NCI-H748 (cell line): ENCODE data around the gene MRTFA.
"Not testable (repeated sequence)": the region's sequence is repeated elsewhere in the genome, so short reads cannot be mapped to it uniquely, and the experiment has no call there.

ENCODE experiments used
- DNase-seq: peaks from one replicate; lab custom pipeline; 2025; ENCODE audit not compliant: unreplicated experiment; lab: John Stamatoyannopoulos, UW

MRTFA gene

DNA sequence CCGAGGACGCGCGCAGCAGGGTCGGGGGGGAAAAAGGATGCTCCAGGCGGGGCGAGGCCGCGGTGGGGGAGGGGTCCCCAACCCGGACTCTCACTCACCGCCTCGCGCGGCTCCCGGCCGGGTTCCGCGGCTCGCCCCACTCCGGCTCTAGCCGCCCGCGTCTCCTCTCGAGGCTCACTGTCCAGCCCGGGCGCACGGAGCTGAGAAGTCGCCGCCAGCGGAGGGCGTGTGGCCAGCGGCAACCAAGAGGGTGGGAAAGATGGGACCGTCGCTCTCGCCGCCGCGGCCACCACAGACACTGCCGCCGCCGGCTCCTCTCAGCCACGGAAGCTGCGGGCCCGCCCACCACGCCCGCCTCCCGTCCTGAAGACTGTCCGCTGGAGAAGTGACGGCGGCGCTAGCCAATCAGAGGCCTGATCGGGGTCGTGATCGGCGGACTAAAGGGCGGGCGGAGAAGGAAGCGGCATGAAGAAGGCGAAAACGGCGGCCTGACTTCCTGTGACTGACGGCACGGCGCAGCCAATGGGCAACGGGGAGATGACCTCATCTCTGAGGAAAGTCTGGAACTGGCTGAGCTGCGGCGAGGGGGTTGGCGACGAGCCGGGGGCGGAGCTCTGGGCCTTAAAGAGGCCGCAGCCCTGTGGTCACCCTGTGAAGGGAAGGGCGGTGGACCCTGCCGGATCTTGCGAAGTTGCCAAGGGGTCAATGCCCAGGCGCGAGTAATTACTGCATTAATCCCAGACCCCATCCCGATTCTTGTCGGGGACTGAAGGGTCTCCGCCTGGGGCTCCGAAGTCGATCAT is at the start of gene MRTFA:
Gene MRTFA, minus strand, starts transcription at position 340 of the 803 bp plus-strand sequence.
- peak; percentile 98 for DNase-seq

DNA sequence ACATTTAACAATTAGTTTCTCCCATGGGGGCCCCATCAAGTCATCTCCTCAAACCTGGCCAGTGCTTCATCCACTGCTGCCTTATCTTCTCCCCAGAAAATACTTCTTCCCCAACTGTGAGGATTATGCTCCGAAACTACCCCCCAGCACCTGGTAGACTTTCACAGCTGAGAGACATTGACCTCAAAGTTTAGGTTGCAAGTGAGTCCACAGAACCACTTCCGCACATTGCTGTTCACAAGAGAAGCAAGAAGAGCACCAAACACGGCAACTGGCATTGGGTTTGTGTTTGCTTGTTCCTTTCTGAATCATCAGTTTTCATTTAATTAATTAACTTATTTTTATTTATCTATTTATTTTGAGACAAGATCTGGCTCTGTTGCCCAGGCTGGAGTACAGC is 48.9 kb upstream of the MRTFA start:
- no peak for DNase-seq

DNA sequence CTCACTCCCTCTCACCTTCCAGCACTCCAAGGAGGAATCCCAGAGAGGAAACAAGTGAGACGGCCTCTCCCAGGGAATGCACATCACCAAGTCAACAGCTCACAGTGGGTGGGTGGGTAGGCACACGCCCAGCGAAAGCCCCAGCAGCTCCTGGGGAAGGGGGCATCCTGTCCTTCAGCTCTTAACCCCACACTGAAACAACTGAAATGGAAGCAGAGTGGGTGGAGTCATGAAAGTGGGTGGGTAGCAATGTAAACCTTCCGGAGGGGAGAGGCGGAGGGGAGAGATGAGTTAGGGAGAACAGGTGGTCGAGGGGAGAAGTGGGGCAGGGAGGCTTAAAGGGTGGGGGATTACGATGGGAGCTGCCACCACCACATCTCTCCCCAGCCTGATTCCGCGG is 48.2 kb upstream of the MRTFA start:
- DNase-seq = peak; percentile 19

DNA sequence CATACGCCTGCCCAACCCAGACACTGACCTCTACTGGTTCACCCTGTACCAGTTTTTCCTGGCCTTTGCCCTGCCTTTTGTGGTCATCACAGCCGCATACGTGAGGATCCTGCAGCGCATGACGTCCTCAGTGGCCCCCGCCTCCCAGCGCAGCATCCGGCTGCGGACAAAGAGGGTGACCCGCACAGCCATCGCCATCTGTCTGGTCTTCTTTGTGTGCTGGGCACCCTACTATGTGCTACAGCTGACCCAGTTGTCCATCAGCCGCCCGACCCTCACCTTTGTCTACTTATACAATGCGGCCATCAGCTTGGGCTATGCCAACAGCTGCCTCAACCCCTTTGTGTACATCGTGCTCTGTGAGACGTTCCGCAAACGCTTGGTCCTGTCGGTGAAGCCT is 44.9 kb upstream of the MRTFA start:
- peak; percentile 8 for DNase-seq

DNA sequence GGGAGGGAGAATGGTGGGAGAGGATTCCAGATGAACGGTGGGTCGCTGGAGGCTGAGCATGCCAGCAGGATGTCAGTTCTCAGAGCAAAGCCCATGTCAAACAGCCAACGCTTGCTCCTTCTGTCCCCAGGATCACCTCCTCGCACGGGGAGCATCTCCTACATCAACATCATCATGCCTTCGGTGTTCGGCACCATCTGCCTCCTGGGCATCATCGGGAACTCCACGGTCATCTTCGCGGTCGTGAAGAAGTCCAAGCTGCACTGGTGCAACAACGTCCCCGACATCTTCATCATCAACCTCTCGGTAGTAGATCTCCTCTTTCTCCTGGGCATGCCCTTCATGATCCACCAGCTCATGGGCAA is 44.3 kb upstream of the MRTFA start:
- DNase-seq = no peak

DNA sequence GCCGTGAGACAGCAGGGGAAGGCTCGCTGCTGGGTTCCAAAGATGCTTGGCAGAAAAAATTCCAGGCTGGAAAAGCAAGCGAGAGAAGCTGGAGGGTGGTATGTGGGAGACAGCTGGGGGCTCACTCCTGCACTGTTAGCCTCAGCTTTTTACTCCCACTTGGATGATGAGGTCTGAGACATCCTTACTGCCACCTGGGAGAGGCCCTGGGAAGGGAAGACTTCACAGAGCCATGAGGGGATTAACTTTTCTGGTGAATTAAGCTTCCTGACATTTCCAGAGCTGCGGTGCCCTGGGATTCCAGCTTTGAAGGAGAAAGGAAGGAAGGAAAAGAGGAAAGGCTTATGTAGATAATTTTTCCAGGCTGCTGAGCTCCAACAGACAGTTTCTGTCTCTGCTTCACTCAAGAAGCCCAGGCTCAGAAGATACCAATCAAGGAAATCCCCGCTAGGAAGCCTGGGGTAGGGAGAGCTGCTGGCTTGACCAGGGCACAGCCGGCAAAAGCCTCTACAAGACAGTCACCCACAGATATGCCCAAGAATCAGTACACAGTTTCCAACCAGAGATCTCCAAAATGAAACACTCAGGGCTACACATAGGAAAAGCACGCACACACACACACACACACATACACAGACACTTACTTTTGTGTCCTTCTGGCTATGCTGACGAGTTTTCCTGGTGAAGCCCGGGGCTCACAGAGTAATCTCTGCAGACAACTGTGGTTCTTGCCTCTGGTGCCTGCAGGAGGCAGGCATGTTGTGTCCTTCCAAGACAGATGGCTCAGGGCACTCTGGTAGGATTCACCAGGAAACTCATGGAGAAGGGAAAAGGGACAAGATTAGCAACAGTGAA is 43.7 kb upstream of the MRTFA start:
- DNase-seq = no peak

DNA sequence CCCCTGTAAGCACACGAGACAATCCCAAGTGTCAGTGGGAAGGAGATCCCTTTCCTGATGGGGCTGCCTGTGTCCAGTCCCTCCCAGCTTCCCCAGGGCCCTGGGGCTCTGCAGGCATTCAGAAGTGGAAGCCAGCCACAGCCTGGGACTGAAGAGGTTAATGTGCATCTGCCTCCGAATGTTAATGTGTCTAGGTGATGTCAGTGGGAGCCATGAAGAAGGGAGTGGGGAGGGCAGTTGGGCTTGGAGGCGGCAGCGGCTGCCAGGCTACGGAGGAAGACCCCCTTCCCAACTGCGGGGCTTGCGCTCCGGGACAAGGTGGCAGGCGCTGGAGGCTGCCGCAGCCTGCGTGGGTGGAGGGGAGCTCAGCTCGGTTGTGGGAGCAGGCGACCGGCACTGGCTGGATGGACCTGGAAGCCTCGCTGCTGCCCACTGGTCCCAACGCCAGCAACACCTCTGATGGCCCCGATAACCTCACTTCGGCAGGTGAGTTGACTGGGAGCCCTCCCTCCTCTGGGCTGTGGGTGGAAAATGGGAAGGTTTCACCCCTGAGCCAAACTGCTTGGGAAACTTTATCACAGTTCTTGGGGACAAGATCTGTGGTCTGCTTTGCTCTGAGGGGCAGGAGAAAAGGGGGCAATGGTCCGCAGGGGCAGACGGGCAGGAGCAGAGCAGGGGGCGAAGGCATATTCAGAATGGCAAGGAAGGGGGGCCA is 42.9 kb upstream of the MRTFA start, which contains the start of gene MCHR1:
Gene MCHR1, plus strand, starts transcription at position 236 of the 715 bp plus-strand sequence. Its CDS starts 169 bp downstream, at position 405.
- DNase-seq = no peak

DNA sequence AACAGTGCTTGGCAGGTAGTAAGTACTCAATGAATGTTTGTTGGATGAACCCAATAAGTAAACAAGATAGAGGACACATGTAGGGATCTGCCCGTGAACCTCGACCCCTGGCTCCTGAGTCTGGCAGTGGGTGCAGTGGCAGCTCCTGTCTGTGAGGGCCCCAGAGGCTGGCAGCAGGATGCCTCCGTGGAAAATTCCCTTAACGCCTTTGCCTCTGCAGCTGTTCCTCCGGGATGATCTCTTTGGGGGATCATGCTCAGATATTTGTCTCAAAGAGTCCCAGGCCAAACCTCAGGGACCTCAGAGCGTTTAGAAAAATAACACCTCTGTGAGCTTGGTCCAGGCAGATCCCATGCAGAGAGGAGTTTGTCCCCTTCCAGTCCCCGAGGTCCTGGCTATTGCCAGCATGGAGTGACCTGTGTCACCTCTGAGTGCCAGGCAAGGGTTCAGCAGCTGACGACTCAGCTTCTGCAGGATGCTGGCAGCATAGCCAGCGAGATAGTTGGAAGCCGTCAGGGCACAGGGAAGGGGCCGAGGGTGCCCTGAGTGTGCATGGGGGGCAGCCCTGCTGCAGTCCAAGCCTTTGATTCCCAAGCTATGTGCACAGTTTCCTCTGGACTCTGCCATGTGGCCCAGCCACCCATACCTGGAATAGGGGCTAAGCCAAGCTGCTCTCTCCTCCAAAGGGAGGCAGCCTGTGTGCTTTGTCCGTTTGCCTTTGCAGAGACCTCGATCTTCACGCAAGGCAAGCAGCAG is 42.2 kb upstream of the MRTFA start:
- DNase-seq = no peak

DNA sequence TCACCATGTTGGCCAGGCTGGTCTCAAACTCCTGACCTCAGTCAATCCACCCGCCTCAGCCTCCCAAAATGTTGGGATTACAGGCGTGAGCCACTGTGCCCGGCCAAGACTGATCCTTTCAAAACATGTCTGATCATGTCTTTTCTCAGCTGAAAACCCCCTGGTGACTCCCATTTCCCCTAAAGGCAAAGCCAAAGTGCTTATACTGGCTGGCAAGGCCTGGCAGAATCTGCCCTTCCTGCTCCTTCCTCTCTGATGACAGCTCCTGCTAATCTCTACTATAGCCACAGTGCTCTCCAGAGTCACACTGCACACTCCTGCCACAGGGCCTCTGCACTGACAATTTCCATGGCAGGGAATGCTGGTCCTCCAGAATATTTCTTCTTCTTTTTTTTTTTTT is 40.1 kb upstream of the MRTFA start:
- DNase-seq = no peak

DNA sequence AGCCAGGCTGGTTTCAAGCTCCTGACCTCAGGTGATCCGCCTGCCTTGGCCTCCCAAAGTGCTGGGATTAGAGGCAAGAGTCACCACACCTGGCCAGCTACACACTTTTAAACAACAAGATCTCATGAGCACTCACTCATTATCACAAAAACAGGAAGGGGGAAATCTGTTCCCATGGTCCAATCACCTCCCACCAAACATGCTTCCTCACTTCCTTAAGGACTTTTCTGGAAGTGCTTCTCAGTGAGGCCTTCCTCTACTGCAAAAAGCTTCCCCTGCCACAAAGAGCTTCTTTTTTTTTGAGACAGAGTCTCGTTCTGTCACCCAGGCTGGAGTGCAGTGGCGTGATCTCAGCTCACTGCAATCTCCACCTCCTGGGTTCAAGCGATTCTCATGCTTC is 39.6 kb upstream of the MRTFA start:
- DNase-seq = not testable (repeated sequence)

DNA sequence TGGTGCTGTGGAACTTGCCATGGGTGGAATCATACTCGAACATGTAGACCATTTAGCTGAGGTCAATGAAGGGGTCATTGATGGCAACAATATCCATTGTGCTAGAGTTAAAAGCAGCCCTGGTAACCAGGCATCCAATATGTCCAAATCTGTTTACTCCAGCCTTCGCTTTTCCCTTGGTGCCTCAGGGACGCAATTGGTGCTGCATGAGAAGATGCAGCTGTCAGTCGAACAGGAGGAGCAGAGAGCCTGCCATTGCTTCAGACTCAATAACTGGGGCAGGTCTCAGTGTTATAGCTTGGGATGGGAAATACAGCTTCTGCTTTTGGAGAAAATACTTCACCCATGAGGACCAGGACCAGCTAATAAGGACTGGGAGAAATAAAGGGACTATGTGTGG is 37.8 kb upstream of the MRTFA start:
- DNase-seq = no peak

DNA sequence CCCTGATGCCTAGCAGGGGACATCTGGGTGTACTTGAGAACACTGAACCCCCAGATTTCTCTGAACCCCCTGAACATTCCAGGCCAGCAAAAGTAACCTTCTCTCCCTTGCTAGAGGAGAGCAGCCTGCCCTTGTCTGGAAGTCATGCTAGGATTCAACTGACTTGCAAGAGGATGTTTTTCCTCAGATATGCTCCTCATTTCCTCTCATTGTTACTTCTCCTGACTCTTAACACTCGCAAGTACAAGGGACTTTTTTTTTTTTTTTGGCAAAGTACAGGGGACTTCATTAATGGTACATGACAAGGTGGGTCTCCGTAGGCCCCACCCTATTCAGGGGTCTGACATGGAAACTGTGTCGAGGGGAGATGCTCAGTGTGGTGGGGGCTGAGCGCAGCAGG is 36.5 kb upstream of the MRTFA start:
- no peak for DNase-seq

DNA sequence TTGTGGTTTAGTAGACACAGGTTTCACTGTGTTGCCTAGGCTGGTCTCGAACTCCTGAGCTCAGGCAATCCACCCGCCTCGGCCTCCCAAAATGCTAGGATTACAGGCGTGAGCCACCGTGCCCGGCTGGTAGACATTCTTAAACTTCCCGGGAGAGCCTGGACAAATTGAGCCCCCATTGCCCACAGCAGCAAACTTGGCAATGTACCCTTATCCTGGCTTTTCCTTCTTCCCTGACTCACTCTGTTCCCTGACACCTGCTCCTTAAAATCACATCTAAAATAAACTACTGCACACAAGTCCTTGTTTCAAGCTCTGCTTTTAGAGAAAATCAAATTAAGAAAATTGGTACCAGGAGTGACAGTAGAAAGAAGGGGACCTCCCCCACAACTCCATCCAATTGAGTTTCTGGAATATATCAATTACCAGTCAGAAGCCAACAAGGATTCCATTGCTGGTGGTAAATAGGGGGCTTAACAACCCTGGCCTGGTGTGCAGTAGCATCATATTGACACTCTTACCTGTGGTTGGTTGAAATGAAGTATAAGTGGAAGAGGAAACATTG is 35.4 kb upstream of the MRTFA start:
- no peak for DNase-seq

DNA sequence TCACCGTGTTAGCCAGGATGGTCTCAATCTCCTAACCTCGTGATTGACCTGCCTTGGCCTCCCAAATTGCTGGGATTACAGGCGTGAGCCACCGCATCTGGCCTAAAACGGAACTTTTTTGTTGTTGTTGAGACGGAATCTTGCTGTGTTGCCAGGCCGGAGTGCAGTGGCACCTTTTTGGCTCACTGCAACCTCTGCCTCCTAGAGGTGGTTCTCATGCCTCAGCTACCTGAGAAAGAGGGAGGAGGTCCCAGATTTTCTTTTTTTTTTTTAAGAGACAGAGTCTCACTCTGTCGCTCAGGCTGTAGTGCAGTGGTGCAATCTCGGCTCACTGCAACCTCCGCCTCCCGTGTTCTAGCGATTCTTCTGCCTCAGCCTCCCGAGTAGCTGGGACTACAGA is 34.9 kb upstream of the MRTFA start:
- DNase-seq = no peak

DNA sequence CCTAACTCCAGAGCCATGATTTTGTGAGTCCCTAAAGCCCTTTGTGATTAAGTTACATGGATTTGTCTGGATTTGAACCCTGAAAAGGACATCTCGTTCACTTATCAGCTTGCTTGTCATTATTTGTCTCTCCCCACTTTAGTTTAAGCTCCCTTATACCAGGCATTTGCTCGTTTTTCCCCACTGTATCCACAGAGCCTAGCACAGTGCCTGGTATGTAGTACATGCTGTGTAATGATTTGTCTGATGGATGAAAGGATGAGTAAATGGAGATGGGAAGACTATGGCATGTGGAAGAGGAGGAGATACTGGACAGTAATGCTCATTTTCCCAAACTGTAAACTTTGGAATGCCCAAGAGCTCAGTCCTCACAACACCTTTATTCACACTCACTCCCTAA is 33.5 kb upstream of the MRTFA start:
- no peak for DNase-seq

DNA sequence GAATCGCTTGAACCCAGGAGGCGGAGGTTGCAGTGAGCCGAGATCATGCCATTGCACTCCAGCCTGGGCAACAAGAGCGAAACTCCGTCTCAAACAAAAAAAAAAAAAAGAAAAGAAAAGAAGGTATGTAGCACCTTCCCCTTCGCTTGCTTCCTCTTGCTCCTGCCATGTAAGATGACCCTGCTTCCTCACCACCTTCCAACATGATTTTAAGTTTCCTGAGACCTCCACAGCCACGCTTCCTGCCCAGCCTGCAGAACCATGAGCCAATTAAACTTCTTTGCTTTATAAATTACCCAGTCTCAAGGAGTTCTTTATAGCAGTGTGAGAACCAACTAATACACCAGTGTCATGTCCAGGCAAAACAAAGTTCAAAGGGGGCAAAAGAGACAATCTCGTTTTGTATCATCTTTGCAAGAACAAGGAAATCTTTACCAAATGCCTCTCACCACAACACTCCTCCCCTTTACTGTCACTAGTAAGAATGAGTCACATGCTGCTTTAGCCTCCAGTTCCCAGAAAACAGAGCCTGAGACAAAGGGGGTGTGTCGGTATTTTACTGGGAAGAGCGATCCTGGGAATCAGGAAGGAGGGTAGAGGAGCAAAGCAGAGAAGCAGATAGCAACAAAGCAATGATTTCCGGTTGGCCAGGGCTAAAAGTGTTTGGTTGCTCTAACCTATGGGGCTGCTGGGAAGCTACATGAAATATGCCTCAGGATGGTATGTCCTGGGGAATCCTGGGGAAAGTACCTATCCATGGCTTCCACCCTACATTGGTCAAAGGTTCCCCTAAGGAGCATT is 32.3 kb upstream of the MRTFA start:
- DNase-seq = no peak

DNA sequence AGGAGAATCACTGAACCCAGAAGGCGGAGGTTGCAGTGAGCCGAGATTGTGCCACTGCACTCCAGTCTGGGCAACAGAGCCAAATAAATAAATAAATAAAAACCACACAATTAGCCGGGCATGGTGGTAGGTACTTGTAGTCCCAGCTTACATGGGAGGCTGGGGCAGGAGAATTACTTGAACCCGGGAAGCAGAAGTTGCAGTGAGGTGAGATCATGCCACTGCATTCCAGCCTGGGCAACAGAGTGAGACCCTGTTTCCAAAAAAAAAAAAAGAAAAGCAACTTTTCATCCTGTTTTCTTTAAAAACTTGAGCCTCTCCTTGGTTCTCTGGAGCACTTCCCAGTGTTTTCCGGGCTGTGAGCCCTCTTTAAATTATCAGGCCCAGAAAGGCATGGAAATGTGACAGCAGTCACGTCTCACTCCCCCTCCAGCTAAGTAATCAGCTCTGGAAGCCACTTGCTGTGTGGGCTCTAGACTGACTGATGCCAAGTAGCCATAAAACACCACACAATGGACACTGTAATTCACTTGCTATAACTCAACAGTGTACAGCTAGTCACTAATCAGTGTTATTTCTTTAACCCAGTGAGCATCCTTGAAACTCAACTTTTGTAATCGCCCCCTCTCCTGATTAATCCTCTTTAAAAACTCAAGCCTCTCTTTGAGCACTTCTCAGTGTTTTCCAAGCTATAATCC is 29.8 kb upstream of the MRTFA start:
- DNase-seq = no peak

DNA sequence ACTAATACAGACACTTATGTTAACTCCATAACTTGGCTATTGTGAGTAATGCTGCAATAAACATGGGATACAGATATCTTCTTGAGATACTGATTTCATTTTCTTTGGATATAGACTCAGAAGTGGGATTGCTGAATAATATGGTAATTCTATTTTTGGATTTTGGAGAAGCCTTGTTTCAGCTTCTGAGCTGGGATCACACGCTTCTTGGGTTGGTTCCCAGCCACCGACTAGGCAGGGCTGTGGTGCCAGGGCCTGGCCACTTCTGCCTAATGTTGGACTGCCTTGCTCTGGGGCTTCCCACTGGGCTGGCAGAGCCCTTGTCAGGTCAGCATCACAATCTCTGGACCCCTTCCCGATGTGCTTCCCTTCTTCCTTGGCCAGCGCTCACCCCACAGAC is 28.8 kb upstream of the MRTFA start:
- no peak for DNase-seq

DNA sequence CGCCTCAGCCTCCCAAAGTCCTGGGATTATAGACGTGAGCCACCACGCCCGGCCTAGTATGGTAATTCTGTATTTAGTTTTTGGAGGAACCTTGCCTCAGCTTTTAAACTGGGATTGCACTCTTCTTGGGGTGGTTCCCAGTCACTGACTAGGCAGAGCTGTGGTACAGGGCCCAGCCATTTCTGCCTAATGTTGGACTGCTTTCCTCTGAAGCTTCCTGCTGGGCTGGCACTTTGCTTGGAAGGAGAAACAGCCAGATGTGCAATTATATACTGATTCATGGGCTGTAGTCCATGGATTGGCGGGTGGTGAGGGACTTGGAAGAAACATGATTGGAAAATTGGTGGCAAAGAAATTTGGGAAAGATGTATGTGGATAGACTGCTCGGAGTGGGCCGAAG is 25.2 kb upstream of the MRTFA start:
- no peak for DNase-seq
